HG03064 (cell line): ENCODE data around the gene FADS3.

Experiments used
- ATAC-seq: cut with Tn5 transposase; IDR thresholded peaks from one replicate; pipeline ENCODE4 v1.9.1; 2021; ENCODE audit warnings: low read depth; ENCODE audit not compliant: unreplicated experiment

FADS3 gene

GRCh38 chr11:61839742-61840141 is 51.6 kb downstream of the FADS3 start:
- no peak for ATAC-seq

GRCh38 chr11:61838921-61839320 is 52.4 kb downstream of the FADS3 start:
- no peak for ATAC-seq

GRCh38 chr11:61838501-61838900 is 52.8 kb downstream of the FADS3 start:
- no peak for ATAC-seq

GRCh38 chr11:61837411-61838005 is 53.8 kb downstream of the FADS3 start:
- ATAC-seq = no peak

GRCh38 chr11:61836193-61836592 is 55.2 kb downstream of the FADS3 start:
- ATAC-seq = no peak

- ATAC-seq = peak; percentile 76
These were observed 56.9 kb downstream of the FADS3 start for GRCh38 chr11:61834278-61835048.

- ATAC-seq = no peak
These were observed 57.4 kb downstream of the FADS3 start for GRCh38 chr11:61833926-61834277.

GRCh38 chr11:61833471-61833870 is 57.9 kb downstream of the FADS3 start:
- no peak for ATAC-seq

- ATAC-seq = no peak
These were observed 58.6 kb downstream of the FADS3 start for GRCh38 chr11:61832754-61833153.

- no peak for ATAC-seq
These were observed 59.1 kb downstream of the FADS3 start for GRCh38 chr11:61832207-61832606.

GRCh38 chr11:61830237-61831105 is 60.9 kb downstream of the FADS3 start:
- ATAC-seq = no peak

- ATAC-seq = no peak
These were observed 61.5 kb downstream of the FADS3 start for GRCh38 chr11:61829806-61830205.

- no peak for ATAC-seq
These were observed 62.5 kb downstream of the FADS3 start for GRCh38 chr11:61828629-61829407.

- ATAC-seq = no peak
These were observed 63.0 kb downstream of the FADS3 start for GRCh38 chr11:61828379-61828628.

- ATAC-seq = peak; percentile 59
These were observed 63.6 kb downstream of the FADS3 start, which contains the start of gene FADS2 for GRCh38 chr11:61827571-61828378. TSS of gene FADS2 (plus strand) at chr11:61828300. CDS start at chr11:61828391, 91 bp downstream.

- ATAC-seq = no peak
These were observed 64.3 kb downstream of the FADS3 start for GRCh38 chr11:61826930-61827570.
